ENCODE measurements around the gene PIR. TPM values are rescaled to one million over a fixed set of nuclear protein-coding genes. Genes with fewer than 3 reads are reported as not detected.
A peak's percentile ranks its signal among the peaks of the same experiment; 100 is the strongest.

The PIR gene
- total RNA-seq, 1 experiment from 2014 or later, result 344 TPM

GRCh38 chrX:15395789-15396188, 97.3 kb downstream of the PIR start:
- in situ Hi-C loops (cut with HindIII; ENCODE audit: low pct_unique_long_range_greater_than_20kb, low sequenced_read_pairs), result no loop called here
- no peak for DNase-seq (ENCODE audit: low read depth, low spot score)

- DNase-seq (ENCODE audit: low read depth, low spot score), result no peak
- in situ Hi-C loops (cut with HindIII; ENCODE audit: low pct_unique_long_range_greater_than_20kb, low sequenced_read_pairs), result no loop called here
Observed at GRCh38 chrX:15391850-15392249, 101.3 kb downstream of the PIR start.

GRCh38 chrX:15384304-15384703, 108.8 kb downstream of the PIR start, which contains the start of gene VEGFD:
VEGFD (minus strand) TSS chrX:15384413; CDS start chrX:15383946, 467 bp downstream.
- DNase-seq (ENCODE audit: low read depth, low spot score), result no peak
- in situ Hi-C loops (cut with HindIII; ENCODE audit: low pct_unique_long_range_greater_than_20kb, low sequenced_read_pairs), result no loop called here

- in situ Hi-C loops (cut with HindIII; ENCODE audit: low pct_unique_long_range_greater_than_20kb, low sequenced_read_pairs), result no loop called here
- DNase-seq (ENCODE audit: low read depth, low spot score), result no peak
Observed at GRCh38 chrX:15382813-15383212, 110.3 kb downstream of the PIR start.

- no peak for DNase-seq (ENCODE audit: low read depth, low spot score)
- in situ Hi-C loops (cut with HindIII; ENCODE audit: low pct_unique_long_range_greater_than_20kb, low sequenced_read_pairs), result no loop called here
Observed at GRCh38 chrX:15376956-15377355, 116.2 kb downstream of the PIR start.

- in situ Hi-C loops (cut with HindIII; ENCODE audit: low pct_unique_long_range_greater_than_20kb, low sequenced_read_pairs), result no loop called here
- DNase-seq (ENCODE audit: low read depth, low spot score), result no peak
Observed at GRCh38 chrX:15373976-15374375, 119.2 kb downstream of the PIR start.

GRCh38 chrX:15366506-15367352, 126.4 kb downstream of the PIR start:
- in situ Hi-C loops (cut with HindIII; ENCODE audit: low pct_unique_long_range_greater_than_20kb, low sequenced_read_pairs), result no loop called here
- DNase-seq (ENCODE audit: low read depth, low spot score), result no peak

GRCh38 chrX:15359701-15360100, 133.4 kb downstream of the PIR start:
- in situ Hi-C loops (cut with HindIII; ENCODE audit: low pct_unique_long_range_greater_than_20kb, low sequenced_read_pairs), result no loop called here
- no peak for DNase-seq (ENCODE audit: low read depth, low spot score)

- DNase-seq (ENCODE audit: low read depth, low spot score), result no peak
- in situ Hi-C loops (cut with HindIII; ENCODE audit: low pct_unique_long_range_greater_than_20kb, low sequenced_read_pairs), result no loop called here
Observed at GRCh38 chrX:15358533-15358932, 134.6 kb downstream of the PIR start.

GRCh38 chrX:15356444-15356843, 136.7 kb downstream of the PIR start:
- in situ Hi-C loops (cut with HindIII; ENCODE audit: low pct_unique_long_range_greater_than_20kb, low sequenced_read_pairs), result no loop called here
- no peak for DNase-seq (ENCODE audit: low read depth, low spot score)

- DNase-seq (ENCODE audit: low read depth, low spot score), result peak; percentile 5
- in situ Hi-C loops (cut with HindIII; ENCODE audit: low pct_unique_long_range_greater_than_20kb, low sequenced_read_pairs), result no loop called here
Observed at GRCh38 chrX:15350329-15350996, 142.7 kb downstream of the PIR start.

GRCh38 chrX:15349046-15349445, 144.1 kb downstream of the PIR start:
- peak; percentile 89 for DNase-seq (ENCODE audit: low read depth, low spot score)
- in situ Hi-C loops (cut with HindIII; ENCODE audit: low pct_unique_long_range_greater_than_20kb, low sequenced_read_pairs), result no loop called here

- in situ Hi-C loops (cut with HindIII; ENCODE audit: low pct_unique_long_range_greater_than_20kb, low sequenced_read_pairs), result no loop called here
Observed at GRCh38 chrX:15345976-15346375, 147.2 kb downstream of the PIR start.

GRCh38 chrX:15344106-15344505, 149.0 kb downstream of the PIR start:
- in situ Hi-C loops (cut with HindIII; ENCODE audit: low pct_unique_long_range_greater_than_20kb, low sequenced_read_pairs), result no loop called here
- no peak for DNase-seq (ENCODE audit: low read depth, low spot score)

More at GRCh38 chrX:15345976-15346375, 147.2 kb downstream of the PIR start:
- DNase-seq (ENCODE audit: low read depth, low spot score), result no peak

GRCh38 chrX:15343075-15343476, 150.1 kb downstream of the PIR start:
- DNase-seq (ENCODE audit: low read depth, low spot score), result no peak
- in situ Hi-C loops (cut with HindIII; ENCODE audit: low pct_unique_long_range_greater_than_20kb, low sequenced_read_pairs), result no loop called here

- no peak for DNase-seq (ENCODE audit: low read depth, low spot score)
- in situ Hi-C loops (cut with HindIII; ENCODE audit: low pct_unique_long_range_greater_than_20kb, low sequenced_read_pairs), result no loop called here
Observed at GRCh38 chrX:15340867-15341266, 152.3 kb downstream of the PIR start.

GRCh38 chrX:15336023-15336413, 157.1 kb downstream of the PIR start:
- in situ Hi-C loops (cut with HindIII; ENCODE audit: low pct_unique_long_range_greater_than_20kb, low sequenced_read_pairs), result no loop called here
- peak; percentile 54 for DNase-seq (ENCODE audit: low read depth, low spot score)

- peak; percentile 97 for DNase-seq (ENCODE audit: low read depth, low spot score)
Observed at GRCh38 chrX:15335135-15336022, 157.8 kb downstream of the PIR start, which contains the start of gene PIGA. PIGA (minus strand) TSS chrX:15335523; CDS start chrX:15331930, 3,593 bp downstream.

More at GRCh38 chrX:15335135-15336022, 157.8 kb downstream of the PIR start, which contains the start of gene PIGA:
- in situ Hi-C loops (cut with HindIII; ENCODE audit: low pct_unique_long_range_greater_than_20kb, low sequenced_read_pairs), result no loop called here
